Stimulated activated CD4-positive, alpha-beta T cell treated with anti-CD3 and anti-CD28 coated beads, TNF-alpha, amount 100 ng/mL, for 24 hours (primary cell): ENCODE results near the gene AGO1.

Experiments used
- DNase-seq, 3 experiments: peaks; one replicate each; pipeline ENCODE4 v3.0.0-alpha.2; 2020; ENCODE audit warnings: low read depth in 3 of 3

AGO1 gene

GRCh38 chr1:35882945-35883634, at the start of gene AGO1:
Gene AGO1, plus strand, starts transcription at chr1:35883209. Its CDS starts 213 bp downstream, at chr1:35883422.
- peak; percentile 93 to 96 (median 95) for DNase-seq

- DNase-seq: no peak
Measured at GRCh38 chr1:35833395-35833794, 49.6 kb upstream of the AGO1 start.

GRCh38 chr1:35834218-35834617, 48.8 kb upstream of the AGO1 start:
- no peak for DNase-seq

GRCh38 chr1:35835398-35835797, 47.6 kb upstream of the AGO1 start:
- DNase-seq: no peak

- no peak for DNase-seq
Measured at GRCh38 chr1:35836734-35837133, 46.3 kb upstream of the AGO1 start.

- DNase-seq: no peak
Measured at GRCh38 chr1:35838693-35839245, 44.2 kb upstream of the AGO1 start.

- DNase-seq: no peak
Measured at GRCh38 chr1:35844826-35845225, 38.2 kb upstream of the AGO1 start.

- DNase-seq: no peak
Measured at GRCh38 chr1:35845766-35846165, 37.2 kb upstream of the AGO1 start.

GRCh38 chr1:35847935-35848565, 35.0 kb upstream of the AGO1 start:
- DNase-seq: no peak

GRCh38 chr1:35850051-35850450, 33.0 kb upstream of the AGO1 start:
- DNase-seq: no peak

- no peak for DNase-seq
Measured at GRCh38 chr1:35850716-35851115, 32.3 kb upstream of the AGO1 start.

GRCh38 chr1:35851132-35851869, 31.7 kb upstream of the AGO1 start:
- no peak for DNase-seq

- DNase-seq: no peak
Measured at GRCh38 chr1:35852241-35852640, 30.8 kb upstream of the AGO1 start.

GRCh38 chr1:35854989-35855700, 27.9 kb upstream of the AGO1 start:
- no peak for DNase-seq

- DNase-seq: no peak
Measured at GRCh38 chr1:35856964-35857363, 26.0 kb upstream of the AGO1 start.

GRCh38 chr1:35857830-35858229, 25.2 kb upstream of the AGO1 start:
- DNase-seq: no peak

- DNase-seq: no peak
Measured at GRCh38 chr1:35860696-35861095, 22.3 kb upstream of the AGO1 start.

- DNase-seq: no peak
Measured at GRCh38 chr1:35863136-35863535, 19.9 kb upstream of the AGO1 start.

GRCh38 chr1:35863881-35864625, 19.0 kb upstream of the AGO1 start:
- DNase-seq: no peak

- DNase-seq: no peak
Measured at GRCh38 chr1:35864813-35865212, 18.2 kb upstream of the AGO1 start.

- DNase-seq: no peak
Measured at GRCh38 chr1:35866991-35867390, 16.0 kb upstream of the AGO1 start.
